ENCODE measurements around the gene SNPH.

- no peak for TF ChIP-seq CTCF (IDR thresholded peaks at IDR 0.05)
- no peak for TF ChIP-seq POLR2A (IDR thresholded peaks at IDR 0.05)
Observed at GRCh38 chr20:1346315-1346969, 80.3 kb downstream of the SNPH start.
